Panc1 (cell line): ENCODE measurements around the gene CAMK2B.

Experiments
- REST ChIP-seq, 2 experiments: IDR thresholded peaks; 2 replicates each; pipeline ENCODE4 v1.6.1; 2011 to 2012; ENCODE audit warnings: low read depth in 2 of 2, control low read depth in 1 of 2, low read length in 1 of 2, mild to moderate bottlenecking in 1 of 2, moderate library complexity in 1 of 2; ENCODE audit not compliant: insufficient read depth in 1 of 2
- TCF7L2 ChIP-seq: IDR thresholded peaks from 2 replicates; pipeline ENCODE4 v1.6.1; 2011; ENCODE audit warnings: mild to moderate bottlenecking, low read depth, low read length, inconsistent platforms

- TF ChIP-seq TCF7L2 (no peak), REST (IDR thresholded peaks at IDR 0.05; ENCODE audit: insufficient read depth in 1 of 2, low read depth in 2 of 2, low read length in 1 of 2) (no peak)
Measured at GRCh38 chr7:44201813-44202212, 123.6 kb downstream of the CAMK2B start.
